Activated CD4-positive, alpha-beta T cell treated with anti-CD3 and anti-CD28 coated beads, Interleukin-2, amount 10 ng/mL, durations not matched to agents 7 days and 5 days (primary cell): ENCODE results near the gene ADGRL3. TPM values are rescaled to one million over a fixed set of nuclear protein-coding genes. Genes with fewer than 3 reads are reported as not detected.

Experiments used
- CTCF ChIA-PET: fragments of 350-600 bp; sonication (Branson Sonifier 250); formaldehyde crosslinking; loops from one replicate; lab custom pipeline; 2021; ENCODE audit warnings: antibody characterized with exemption; lab: Charles Lee
- POLR2A ChIA-PET: fragments of 350-600 bp; sonication (Branson Sonifier 250); formaldehyde crosslinking; loops from one replicate; lab custom pipeline; 2021; ENCODE audit warnings: antibody characterized with exemption; lab: Charles Lee
- DNase-seq: peaks from one replicate; pipeline ENCODE4 v3.0.0-alpha.2; 2020
- H3K27ac Mint-ChIP-seq: one replicate; pipeline ENCODE4 v1.8.0; 2021; ENCODE audit warnings: mild to moderate bottlenecking, moderate library complexity, mixed read lengths
- H3K27me3 Mint-ChIP-seq: one replicate; pipeline ENCODE4 v1.8.0; 2021; ENCODE audit warnings: mixed read lengths
- H3K36me3 Mint-ChIP-seq: one replicate; pipeline ENCODE4 v1.8.0; 2021; ENCODE audit warnings: low read depth, mixed read lengths
- H3K4me1 Mint-ChIP-seq: one replicate; pipeline ENCODE4 v1.8.0; 2021; ENCODE audit warnings: mixed read lengths
- H3K4me3 Mint-ChIP-seq: one replicate; pipeline ENCODE4 v1.8.0; 2021; ENCODE audit warnings: mild to moderate bottlenecking, moderate library complexity, mixed read lengths
- H3K9me3 Mint-ChIP-seq: one replicate; pipeline ENCODE4 v1.8.0; 2021; ENCODE audit warnings: mixed read lengths
- total RNA-seq, 2 experiments: library from RNA; stranded (reverse); gene quantifications; one replicate each; pipeline ENCODE4 v1.2.3, GENCODE V29; 2021

The ADGRL3 gene
- total RNA-seq, 2 experiments from 2014 or later, result not detected

DNA sequence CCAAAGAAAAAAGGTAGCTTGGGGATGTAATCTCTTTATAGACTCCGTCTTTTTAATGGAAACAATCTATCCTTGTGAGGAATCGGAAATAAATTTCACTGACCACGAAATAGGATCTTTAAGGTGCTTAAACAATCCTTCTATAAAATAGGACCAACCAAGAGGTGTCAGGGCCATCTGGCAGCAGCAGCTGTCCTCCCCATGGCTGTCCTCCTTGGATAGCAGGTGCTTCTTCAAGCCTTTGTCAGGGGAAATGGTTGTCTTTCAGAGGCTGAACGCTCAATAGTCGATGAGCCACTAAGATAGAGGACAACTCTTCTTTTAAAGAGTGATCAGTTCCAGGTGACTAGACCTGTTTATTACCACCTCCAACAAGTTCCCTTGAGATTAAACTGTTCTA is 231.0 kb downstream of the ADGRL3 start:
- ChIA-PET CTCF (no interaction called here), POLR2A (no interaction called here)
- Mint-ChIP-seq H3K27ac (no peak overlapping the region), H3K36me3 (no peaks in the 10 kb centered on the region), H3K27me3 (no peaks in the 10 kb centered on the region), H3K4me3 (no peak overlapping the region), H3K4me1 (no peaks in the 10 kb centered on the region), H3K9me3 (peaks cover 2% of the 10 kb centered on the region)
- no peak for DNase-seq

DNA sequence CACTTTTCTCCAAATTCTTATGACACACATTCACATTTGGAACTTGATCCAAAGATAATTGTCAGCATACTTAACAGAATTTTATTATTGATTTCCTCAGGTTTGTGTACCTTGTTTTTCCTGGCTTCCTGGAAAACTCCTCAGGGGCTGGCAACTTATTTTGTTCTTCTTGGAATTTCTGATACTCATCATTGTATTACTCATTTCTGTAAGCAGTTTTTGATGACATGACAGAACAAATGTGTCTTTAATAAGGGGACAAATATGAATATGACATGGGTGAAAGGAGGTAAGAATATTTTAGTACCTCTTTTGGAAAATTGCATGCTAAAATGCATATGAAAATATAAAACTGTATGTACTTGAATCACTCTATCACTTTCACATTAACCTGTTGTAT is 237.8 kb downstream of the ADGRL3 start:
- Mint-ChIP-seq H3K9me3 (peaks cover 2% of the 10 kb centered on the region), H3K27me3 (no peaks in the 10 kb centered on the region), H3K36me3 (no peaks in the 10 kb centered on the region), H3K27ac (no peak overlapping the region), H3K4me1 (no peaks in the 10 kb centered on the region), H3K4me3 (no peak overlapping the region)
- no peak for DNase-seq
- CTCF ChIA-PET, result no interaction called here
- POLR2A ChIA-PET, result no interaction called here

DNA sequence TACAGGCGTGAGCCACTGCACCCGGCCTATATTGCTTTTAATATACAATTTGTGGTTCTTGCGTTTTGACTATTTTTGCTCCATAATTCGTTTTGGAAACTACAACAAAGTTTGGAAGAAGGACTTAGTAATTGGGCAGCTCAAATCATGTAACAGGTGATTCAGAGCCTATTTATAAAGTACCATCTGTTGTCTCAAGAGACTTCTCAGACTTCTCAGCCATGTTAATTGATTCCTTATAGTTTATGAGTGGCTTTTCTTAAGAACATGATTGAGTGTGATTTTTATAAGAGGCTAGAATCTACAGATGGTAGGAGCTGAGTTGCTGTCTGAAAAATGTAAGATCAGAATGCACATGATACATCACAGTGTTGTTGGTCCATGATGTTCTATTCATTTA is 240.2 kb downstream of the ADGRL3 start:
- H3K27me3 Mint-ChIP-seq, result no peaks in the 10 kb centered on the region
- DNase-seq, result no peak
- no peak overlapping the region for H3K27ac Mint-ChIP-seq
- H3K4me1 Mint-ChIP-seq, result no peaks in the 10 kb centered on the region
- ChIA-PET POLR2A (no interaction called here), CTCF (no interaction called here)
- no peak overlapping the region for H3K4me3 Mint-ChIP-seq
- H3K36me3 Mint-ChIP-seq, result no peaks in the 10 kb centered on the region
- peaks cover 2% of the 10 kb centered on the region for H3K9me3 Mint-ChIP-seq

DNA sequence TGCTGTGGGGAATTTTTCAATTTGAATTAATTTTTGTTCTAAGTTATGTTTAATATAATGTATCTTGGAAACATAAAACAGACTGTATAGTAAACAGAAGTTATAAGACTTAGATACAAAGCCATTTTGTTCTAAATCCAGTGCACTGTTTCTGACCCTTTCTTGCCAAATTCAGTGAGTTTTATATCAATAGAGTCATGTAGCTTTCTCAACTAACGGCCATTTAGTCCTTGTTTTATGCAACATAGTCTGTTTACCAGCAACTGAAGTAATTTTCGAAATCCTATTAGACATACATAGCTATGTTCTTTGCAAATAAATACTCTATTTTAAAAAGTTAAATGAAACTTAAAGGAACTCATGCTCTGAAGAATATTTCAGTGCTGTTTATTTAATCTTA is 242.8 kb downstream of the ADGRL3 start:
- Mint-ChIP-seq H3K27ac (no peak overlapping the region), H3K4me3 (no peak overlapping the region), H3K4me1 (no peaks in the 10 kb centered on the region), H3K27me3 (no peaks in the 10 kb centered on the region), H3K36me3 (no peaks in the 10 kb centered on the region), H3K9me3 (no peaks in the 10 kb centered on the region)
- no peak for DNase-seq
- POLR2A ChIA-PET, result no interaction called here
- CTCF ChIA-PET, result no interaction called here

DNA sequence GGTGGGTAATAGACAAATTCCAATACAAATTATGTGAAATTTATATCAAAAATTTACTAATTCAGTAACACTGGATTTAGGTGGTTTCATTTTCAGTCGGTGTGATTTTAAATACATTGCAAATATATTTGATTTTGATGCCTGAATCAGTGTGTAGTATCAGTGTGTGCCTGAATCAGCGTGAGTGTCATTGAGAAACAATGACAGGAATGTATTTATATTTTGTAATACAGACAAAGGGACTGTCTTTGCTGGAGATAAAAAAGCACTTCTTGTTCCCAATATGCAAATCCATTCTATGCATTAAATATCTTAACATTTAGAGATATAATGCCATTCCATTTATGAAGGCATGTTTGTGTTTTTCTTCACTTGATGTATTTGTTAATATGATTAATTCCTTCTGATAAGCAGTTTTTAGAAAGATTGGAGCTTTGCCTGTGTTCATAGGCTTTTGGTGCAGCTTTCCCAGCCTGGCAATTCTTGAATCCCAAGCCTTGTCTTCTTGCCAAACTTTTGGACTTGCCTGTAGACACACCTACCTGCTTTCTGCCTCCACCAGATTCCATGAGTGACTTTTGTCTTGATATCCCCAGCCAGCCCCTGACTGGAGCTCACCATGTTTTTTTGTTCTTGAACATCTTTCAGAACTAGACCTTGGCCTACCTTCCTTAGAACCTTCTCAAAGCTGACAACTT is 243.8 kb downstream of the ADGRL3 start:
- ChIA-PET CTCF (interaction anchor here (0.8 kb wide), 1 partner anchor 618 kb away, joined by 3 read pairs; no protein-coding TSS in a partner anchor), POLR2A (no interaction called here)
- no peaks in the 10 kb centered on the region for H3K27me3 Mint-ChIP-seq
- H3K9me3 Mint-ChIP-seq, result no peaks in the 10 kb centered on the region
- H3K4me3 Mint-ChIP-seq, result no peak overlapping the region
- no peak overlapping the region for H3K27ac Mint-ChIP-seq
- H3K36me3 Mint-ChIP-seq, result no peaks in the 10 kb centered on the region
- no peak for DNase-seq
- no peaks in the 10 kb centered on the region for H3K4me1 Mint-ChIP-seq

DNA sequence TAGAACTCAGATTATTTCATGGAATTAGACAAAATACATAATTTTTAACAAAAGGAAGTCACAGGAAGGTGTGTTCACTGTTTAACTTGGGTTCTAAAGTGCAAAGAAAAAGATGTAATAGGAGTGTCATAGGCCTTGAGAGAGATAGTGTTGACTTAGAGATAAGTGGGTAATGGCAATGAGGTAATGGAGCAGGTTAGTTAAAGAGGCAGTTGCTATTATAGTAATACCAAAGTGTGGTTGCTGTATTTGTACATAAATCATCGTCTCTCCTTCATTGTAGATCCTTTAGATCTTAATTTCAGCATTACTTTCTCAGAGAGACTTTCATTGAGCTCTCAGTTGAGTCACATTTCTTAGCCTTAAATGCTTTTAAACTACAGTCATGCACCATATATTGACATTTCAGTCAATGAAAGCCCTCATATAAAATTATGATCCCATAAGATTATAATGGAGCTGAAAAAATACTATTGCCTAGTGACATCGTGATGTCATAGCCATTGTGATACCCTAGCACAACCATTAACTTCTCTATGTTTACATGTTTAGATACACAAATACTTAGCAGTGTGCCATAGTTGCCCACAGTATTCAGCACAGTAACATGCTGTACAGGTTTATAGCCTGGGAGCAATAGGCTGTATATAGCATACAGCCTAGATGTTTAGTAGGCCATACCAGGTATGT is 245.4 kb downstream of the ADGRL3 start:
- no peaks in the 10 kb centered on the region for H3K9me3 Mint-ChIP-seq
- ChIA-PET CTCF (no interaction called here), POLR2A (no interaction called here)
- no peaks in the 10 kb centered on the region for H3K4me1 Mint-ChIP-seq
- DNase-seq, result no peak
- no peak overlapping the region for H3K4me3 Mint-ChIP-seq
- H3K27ac Mint-ChIP-seq, result no peak overlapping the region
- H3K27me3 Mint-ChIP-seq, result no peaks in the 10 kb centered on the region
- H3K36me3 Mint-ChIP-seq, result no peaks in the 10 kb centered on the region

DNA sequence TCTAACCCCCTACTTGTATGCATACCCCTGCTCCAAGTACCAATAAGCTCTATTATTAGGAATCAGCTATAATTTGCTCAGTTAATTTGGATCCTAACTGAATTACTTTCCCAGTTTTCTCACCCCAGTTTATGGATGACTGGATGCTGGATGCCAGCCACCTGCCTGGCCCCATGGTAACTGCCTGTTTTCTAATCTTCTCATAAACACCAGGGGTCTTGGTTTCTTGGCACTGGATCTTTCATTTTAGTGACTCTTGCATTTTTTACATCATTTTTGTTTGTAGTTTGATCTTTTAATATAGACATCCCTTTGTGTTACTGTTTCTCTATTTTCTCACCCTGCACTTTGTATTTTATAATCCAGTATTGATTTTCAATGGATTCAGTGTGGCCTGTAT is 246.8 kb downstream of the ADGRL3 start:
- Mint-ChIP-seq H3K27me3 (no peaks in the 10 kb centered on the region), H3K4me3 (no peak overlapping the region), H3K4me1 (no peaks in the 10 kb centered on the region), H3K9me3 (no peaks in the 10 kb centered on the region), H3K36me3 (no peaks in the 10 kb centered on the region), H3K27ac (no peak overlapping the region)
- ChIA-PET POLR2A (no interaction called here), CTCF (no interaction called here)
- DNase-seq, result no peak

DNA sequence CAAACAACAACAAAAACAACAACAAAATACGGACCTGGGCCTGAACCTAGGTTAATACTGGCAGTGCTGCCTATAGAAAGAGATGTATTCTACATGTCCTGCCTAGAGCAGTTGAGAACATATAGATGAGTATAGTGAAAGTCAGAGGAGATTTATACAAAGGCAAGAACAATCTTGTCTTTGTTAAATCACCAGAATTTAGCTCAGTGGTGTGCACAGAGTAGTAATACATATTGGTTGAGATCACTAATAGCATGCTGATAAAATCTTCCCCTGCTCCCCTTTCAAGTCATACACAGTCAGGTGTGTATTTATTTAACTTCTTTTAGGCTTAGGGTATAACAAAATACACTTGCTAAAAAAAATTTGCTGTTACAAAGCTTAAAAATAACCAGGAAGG is 247.8 kb downstream of the ADGRL3 start:
- H3K4me3 Mint-ChIP-seq, result no peak overlapping the region
- ChIA-PET CTCF (no interaction called here), POLR2A (no interaction called here)
- no peaks in the 10 kb centered on the region for H3K9me3 Mint-ChIP-seq
- H3K27ac Mint-ChIP-seq, result no peak overlapping the region
- DNase-seq, result no peak
- H3K27me3 Mint-ChIP-seq, result no peaks in the 10 kb centered on the region
- H3K4me1 Mint-ChIP-seq, result no peaks in the 10 kb centered on the region
- no peaks in the 10 kb centered on the region for H3K36me3 Mint-ChIP-seq

DNA sequence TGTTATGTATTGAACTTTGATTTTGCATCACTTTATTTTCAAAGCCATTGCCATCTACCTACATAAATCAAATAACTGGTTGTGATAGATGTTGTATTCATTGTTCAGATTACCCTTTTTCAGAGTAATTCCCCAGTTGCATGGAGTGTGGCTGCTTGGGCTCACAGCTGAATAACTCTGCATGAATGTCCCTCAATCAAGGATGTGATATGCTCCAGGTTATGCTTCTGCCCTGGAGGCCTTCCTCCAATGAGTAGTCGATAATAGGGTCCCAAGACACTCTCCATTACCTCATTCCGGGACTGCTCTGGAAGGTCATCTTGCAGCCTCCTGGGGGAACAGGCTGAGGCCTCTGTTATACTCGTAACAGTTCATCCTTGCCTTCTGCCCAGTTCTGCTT is 251.8 kb downstream of the ADGRL3 start:
- no peak for DNase-seq
- H3K27me3 Mint-ChIP-seq, result no peaks in the 10 kb centered on the region
- ChIA-PET CTCF (no interaction called here), POLR2A (no interaction called here)
- H3K36me3 Mint-ChIP-seq, result no peaks in the 10 kb centered on the region
- H3K4me3 Mint-ChIP-seq, result no peak overlapping the region
- no peak overlapping the region for H3K27ac Mint-ChIP-seq
- no peaks in the 10 kb centered on the region for H3K4me1 Mint-ChIP-seq
- H3K9me3 Mint-ChIP-seq, result no peaks in the 10 kb centered on the region

DNA sequence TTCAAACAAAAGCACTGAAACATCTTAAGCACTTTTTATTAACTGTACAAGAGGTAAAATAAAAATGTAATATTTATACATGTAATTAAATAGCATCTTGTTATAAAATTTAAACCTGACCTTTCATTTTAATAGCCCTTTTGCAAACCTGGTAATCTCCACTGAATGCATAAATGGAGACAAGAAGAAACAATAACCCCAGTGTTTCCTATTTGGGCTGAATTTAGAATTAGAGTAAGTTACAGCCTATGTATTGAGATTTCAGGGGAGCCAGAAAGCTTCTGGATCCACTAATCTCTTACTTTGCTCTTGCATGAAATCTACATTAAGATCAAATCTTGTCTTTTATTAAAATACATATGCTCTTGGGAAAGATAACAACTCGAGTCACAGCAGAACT is 261.8 kb downstream of the ADGRL3 start:
- ChIA-PET CTCF (no interaction called here), POLR2A (no interaction called here)
- Mint-ChIP-seq H3K4me3 (no peak overlapping the region), H3K4me1 (no peaks in the 10 kb centered on the region), H3K9me3 (no peaks in the 10 kb centered on the region), H3K27ac (no peak overlapping the region), H3K27me3 (no peaks in the 10 kb centered on the region), H3K36me3 (no peaks in the 10 kb centered on the region)
- DNase-seq, result no peak

DNA sequence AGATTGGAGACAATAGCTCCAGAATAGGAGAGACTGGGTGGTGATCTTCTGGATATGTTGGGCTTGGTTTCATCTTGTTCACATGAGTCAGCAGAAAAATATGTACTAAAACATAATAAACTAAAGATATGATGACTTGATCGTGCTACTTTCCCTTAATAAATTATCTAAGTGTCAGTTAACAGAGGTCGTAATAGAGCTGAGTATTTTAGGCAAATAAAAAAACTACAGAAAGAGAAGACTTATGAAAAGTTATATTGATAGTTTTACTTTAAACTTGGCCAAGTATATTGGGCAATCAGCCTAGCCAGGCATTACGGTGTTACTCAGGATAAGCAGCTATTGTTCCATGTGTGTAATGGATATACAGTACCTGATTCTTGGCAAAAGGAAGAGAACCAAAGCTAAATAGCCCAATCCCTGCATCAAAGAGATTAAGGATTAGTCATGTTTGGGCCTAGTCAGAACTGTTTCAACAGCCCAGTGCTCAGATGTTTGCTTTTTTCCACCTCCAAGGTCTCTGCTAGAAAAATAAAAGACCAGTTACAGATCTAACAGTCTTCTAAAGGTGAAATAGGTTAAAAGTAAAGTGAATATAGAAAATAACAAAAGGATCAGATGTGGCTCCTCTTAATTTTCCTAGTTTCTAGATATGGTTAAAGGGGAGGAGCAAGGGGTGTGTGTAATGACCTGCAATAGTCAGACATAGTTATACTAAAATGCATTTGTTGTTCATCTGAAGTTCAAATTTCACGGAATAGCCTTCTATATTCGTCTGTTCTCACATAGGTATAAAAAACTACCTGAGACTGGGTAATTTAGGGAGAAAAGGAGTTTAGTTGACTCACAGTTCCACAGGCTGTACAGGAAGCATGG is 262.6 kb downstream of the ADGRL3 start:
- Mint-ChIP-seq H3K4me3 (no peak overlapping the region), H3K27me3 (no peaks in the 10 kb centered on the region), H3K9me3 (no peaks in the 10 kb centered on the region), H3K27ac (no peak overlapping the region), H3K36me3 (no peaks in the 10 kb centered on the region), H3K4me1 (no peaks in the 10 kb centered on the region)
- ChIA-PET POLR2A (no interaction called here), CTCF (no interaction called here)
- DNase-seq, result no peak

DNA sequence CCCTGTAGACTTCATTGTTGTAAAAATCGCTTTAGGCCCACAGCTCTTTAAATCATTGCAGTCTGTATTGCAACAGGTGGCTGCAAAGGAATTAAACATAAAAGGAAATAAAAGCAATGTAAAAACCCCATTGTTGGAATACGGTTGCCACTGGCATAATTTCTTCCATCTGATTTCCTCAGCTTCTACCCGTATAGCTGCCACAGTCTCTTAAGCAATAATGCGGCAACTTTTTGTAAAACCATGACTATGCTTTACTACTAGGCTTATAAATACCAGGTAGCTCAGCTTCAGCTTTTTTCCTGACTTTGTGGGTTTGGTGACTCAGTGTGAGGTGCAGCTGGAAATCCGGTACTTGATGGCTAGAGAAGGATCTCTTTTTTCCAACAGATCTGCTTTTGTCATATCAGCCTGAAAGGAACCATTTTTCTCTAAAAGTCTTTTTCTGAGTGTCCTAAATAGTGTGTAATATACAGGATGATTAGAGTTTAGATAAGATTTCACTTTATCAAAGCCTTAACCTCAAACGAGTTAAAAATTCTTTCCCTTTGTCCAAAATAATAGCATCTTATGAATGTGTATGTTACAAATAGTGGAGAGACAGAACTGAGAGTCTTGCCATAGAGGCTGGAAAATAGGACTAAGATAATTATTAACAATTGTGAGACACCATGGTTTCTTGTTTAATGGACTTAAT is 268.0 kb downstream of the ADGRL3 start:
- Mint-ChIP-seq H3K27ac (no peak overlapping the region), H3K4me1 (no peaks in the 10 kb centered on the region)
- POLR2A ChIA-PET, result no interaction called here

DNA sequence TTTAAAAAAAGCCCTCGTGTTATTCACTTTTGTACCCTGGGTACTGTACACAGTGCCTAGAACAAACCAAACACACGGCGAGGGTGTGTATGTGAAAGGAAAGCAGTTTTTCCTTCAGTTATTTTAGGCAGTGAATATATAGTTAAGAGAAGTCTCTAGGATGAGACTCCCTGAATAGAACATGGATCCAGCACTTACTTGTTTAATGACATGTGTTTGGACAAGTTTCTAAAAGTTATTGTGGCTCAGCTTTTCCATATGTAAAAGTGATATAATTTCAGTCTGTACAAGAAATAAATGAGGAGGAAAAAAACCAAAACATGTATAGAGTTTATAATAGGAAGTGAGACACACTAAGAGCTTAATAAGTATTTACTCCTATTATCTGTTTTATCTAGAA is 273.2 kb downstream of the ADGRL3 start:
- H3K36me3 Mint-ChIP-seq, result no peaks in the 10 kb centered on the region
- H3K9me3 Mint-ChIP-seq, result peaks cover 2% of the 10 kb centered on the region
- no peaks in the 10 kb centered on the region for H3K4me1 Mint-ChIP-seq
- ChIA-PET CTCF (no interaction called here), POLR2A (no interaction called here)
- no peak overlapping the region for H3K27ac Mint-ChIP-seq
- no peak for DNase-seq
- no peak overlapping the region for H3K4me3 Mint-ChIP-seq
- H3K27me3 Mint-ChIP-seq, result no peaks in the 10 kb centered on the region

More for the DNA sequence above, 268.0 kb downstream of the ADGRL3 start:
- H3K36me3 Mint-ChIP-seq, result no peaks in the 10 kb centered on the region
- peaks cover 2% of the 10 kb centered on the region for H3K9me3 Mint-ChIP-seq
- CTCF ChIA-PET, result no interaction called here
- no peak for DNase-seq
- no peak overlapping the region for H3K4me3 Mint-ChIP-seq
- no peaks in the 10 kb centered on the region for H3K27me3 Mint-ChIP-seq
